HG03575 (cell line): ENCODE results near the gene IL1RAPL2.
"Not testable (repeated sequence)": the region's sequence is repeated elsewhere in the genome, so short reads cannot be mapped to it uniquely, and the experiment has no call there.

Experiments used
- ATAC-seq: cut with Tn5 transposase; IDR thresholded peaks from one replicate; pipeline ENCODE4 v1.9.1; 2021; ENCODE audit not compliant: unreplicated experiment, insufficient number of reproducible peaks, low FRiP score; ENCODE audit errors: extremely low read depth

Gene IL1RAPL2

GRCh38 chrX:104806346-104806745 is 240.3 kb downstream of the IL1RAPL2 start:
- ATAC-seq, result no peak

- no peak for ATAC-seq
Measured at GRCh38 chrX:104833401-104833800, 267.4 kb downstream of the IL1RAPL2 start.

DNA sequence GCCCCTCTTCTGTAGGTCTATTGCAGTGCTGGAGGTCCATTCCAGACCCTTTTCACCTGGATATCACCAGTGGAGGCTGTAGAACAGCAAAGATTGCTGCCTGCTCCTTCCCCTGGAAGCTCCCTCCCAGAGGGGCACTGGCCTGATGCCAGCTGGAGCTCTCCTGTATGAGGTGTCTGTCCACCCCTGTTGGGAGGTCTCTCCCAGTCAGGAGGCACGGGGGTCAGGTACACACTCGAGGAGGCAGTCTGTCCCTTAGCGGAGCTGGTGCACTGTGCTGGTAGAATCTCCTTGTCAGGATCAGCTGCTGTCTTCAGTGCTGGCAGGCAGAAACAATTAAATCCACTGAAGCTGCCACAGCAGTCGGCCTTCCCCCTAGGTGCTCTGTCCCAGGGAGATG is 276.6 kb downstream of the IL1RAPL2 start:
- no peak for ATAC-seq

DNA sequence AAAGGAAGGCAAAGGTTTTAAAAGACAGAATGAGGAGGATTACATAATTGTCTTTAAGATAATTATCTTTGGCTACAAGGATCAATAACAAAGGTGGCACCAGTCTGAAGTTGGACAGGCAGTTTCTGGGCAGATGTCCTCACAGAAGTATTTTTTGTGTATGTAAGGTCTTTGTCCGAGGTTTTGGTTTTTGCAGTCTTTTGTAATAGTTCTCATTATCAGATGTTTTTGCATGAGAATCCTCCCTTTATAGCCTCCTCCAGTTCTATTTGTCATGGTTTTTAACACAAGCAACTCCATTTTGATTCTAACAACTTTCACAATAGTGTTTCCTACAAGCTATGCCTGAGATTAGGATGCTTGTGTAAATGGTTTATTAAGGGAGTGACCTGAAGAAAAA is 286.2 kb downstream of the IL1RAPL2 start:
- ATAC-seq, result no peak

GRCh38 chrX:104854188-104854587 is 288.2 kb downstream of the IL1RAPL2 start:
- peak; percentile 67 for ATAC-seq

GRCh38 chrX:104854790-104855340 is 288.9 kb downstream of the IL1RAPL2 start:
- no peak for ATAC-seq

GRCh38 chrX:104863466-104863865 is 297.5 kb downstream of the IL1RAPL2 start:
- ATAC-seq, result no peak

DNA sequence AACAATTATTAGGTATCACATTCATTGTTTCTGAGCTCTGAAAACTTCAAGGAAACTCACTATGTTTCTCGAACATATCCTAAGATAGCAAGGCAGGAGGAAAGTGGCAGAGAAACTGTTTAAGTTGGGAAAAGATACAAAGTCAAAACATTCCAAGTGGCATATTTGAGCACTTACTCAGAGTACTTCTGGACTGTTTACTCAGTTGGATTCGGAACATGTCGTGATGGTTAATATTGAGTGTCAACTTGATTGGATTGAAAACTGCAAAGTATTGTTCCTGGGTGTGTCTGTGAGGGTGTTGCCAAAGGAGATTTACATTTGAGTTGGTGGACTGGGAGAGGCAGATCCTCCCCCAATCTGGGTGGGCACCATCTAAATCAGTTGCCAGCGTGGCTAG is 298.3 kb downstream of the IL1RAPL2 start:
- no peak for ATAC-seq

- no peak for ATAC-seq
Measured at GRCh38 chrX:104877504-104877903, 311.5 kb downstream of the IL1RAPL2 start.

DNA sequence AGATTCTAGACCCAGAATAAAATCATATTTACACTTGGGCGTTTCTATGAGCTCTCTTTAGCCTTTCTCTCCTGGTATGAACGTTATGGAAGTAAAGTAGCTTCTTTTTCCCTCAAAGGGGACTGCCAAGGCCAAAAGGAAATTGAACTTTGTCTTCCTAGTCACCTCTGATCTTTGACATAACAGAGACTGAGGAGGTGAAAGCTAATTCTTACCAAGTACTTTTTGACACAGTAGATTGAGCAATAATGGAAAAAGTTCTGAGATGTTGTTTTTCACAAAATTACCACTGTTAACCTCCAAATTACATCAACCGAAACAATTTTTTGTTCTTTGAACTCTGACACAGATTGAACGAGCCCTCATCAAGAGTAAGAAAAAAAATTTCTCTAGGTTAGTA is 336.1 kb downstream of the IL1RAPL2 start:
- no peak for ATAC-seq

GRCh38 chrX:104909694-104910093 is 343.7 kb downstream of the IL1RAPL2 start:
- not testable (repeated sequence) for ATAC-seq

- ATAC-seq, result no peak
Measured at GRCh38 chrX:104913348-104913747, 347.3 kb downstream of the IL1RAPL2 start.

DNA sequence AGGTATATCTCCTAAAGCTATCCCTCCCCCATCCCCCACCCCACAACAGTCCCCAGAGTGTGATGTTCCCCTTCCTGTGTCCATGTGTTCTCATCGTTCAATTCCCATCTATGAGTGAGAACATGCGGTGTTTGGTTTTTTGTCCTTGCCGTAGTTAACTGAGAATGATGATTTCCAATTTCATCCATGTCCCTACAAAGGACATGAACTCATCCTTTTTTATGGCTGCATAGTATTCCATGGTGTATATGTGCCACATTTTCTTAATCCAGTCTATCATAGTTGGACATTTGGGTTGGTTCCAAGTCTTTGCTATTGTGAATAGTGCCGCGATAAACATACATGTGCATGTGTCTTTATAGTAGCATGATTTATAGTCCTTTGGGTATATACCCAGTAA is 348.7 kb downstream of the IL1RAPL2 start:
- ATAC-seq, result not testable (repeated sequence)

DNA sequence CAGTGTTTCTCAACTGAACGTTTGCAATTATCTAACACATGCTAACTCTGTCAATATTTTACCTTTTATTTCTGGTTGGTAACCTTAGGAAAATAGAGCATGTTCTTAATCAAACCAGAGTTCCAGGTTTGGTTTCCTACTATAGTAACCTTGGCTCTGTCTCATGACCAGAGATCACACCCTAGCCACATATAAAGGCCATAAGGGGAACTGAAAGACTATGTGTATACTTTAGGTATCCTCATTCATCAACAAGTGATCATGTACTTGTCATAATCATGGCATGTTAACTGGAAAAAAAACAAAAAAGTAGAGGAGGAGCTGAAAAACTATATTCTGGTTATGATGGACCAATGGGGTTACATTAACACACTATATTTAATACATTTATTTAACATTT is 352.1 kb downstream of the IL1RAPL2 start:
- no peak for ATAC-seq

GRCh38 chrX:104921584-104922205 is 355.7 kb downstream of the IL1RAPL2 start:
- no peak for ATAC-seq

- ATAC-seq, result peak; percentile 95
Measured at GRCh38 chrX:104922206-104922621, 356.2 kb downstream of the IL1RAPL2 start.

GRCh38 chrX:104929324-104929723 is 363.3 kb downstream of the IL1RAPL2 start:
- no peak for ATAC-seq

- no peak for ATAC-seq
Measured at GRCh38 chrX:104935581-104935980, 369.6 kb downstream of the IL1RAPL2 start.

- ATAC-seq, result no peak
Measured at GRCh38 chrX:104953251-104953650, 387.3 kb downstream of the IL1RAPL2 start.

DNA sequence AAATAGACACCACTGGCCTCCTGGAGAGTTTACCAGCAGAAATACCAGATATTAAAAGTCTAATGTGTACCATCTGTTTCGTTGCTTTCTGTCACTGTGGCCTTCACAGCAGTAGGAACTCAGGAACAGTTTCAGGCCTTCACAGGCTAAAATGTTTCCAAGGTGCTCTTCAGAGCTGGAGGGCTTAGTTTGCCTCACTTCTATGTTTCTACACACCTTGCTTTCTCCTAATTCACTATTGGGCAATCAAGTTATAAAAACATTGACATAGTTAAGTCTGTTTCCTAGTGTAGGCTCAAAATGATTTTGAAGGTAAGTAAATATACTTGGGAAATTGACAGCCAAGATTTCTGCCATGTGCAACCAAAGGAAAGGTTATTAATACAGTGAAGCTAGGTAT is 395.9 kb downstream of the IL1RAPL2 start:
- no peak for ATAC-seq

GRCh38 chrX:104968241-104968640 is 402.2 kb downstream of the IL1RAPL2 start:
- no peak for ATAC-seq
